Measurements from ENCODE around the gene ZNF335.

- TF ChIP-seq CTCF (conservative IDR thresholded peaks at IDR 0.05; ENCODE audit: low read length) = no peak
- TF ChIP-seq EZH2phosphoT487 (IDR thresholded peaks at IDR 0.05; ENCODE audit: borderline replicate concordance) = no peak
These were observed 30.0 kb upstream of the ZNF335 start for GRCh38 chr20:46002008-46002407.

Measured in Loucy (cell line).